ENCODE results near the gene PRRX2.
"Not testable (repeated sequence)": the region's sequence is repeated elsewhere in the genome, so short reads cannot be mapped to it uniquely, and the experiment has no call there.

The PRRX2 gene

DNA sequence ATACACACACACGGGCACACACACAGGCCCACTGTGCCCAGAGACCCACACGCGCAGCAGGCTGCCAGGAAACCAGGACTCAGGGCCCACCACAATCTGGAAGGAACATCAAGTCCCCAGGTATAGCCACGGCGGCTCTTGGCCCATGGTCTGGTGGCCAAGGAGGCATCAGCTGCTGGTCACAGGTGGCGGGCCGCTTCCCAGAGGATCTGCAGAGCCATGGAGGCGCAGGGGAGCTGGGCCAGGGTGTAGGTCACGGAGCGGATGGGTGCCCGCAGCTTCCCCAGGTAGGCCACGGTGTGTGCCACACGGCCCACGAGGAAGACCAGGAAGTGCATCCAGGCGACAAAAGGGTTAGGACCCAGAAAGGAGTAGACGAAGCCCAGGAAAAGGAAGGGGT lies 74.0 kb downstream of the PRRX2 start:
- DNase-seq, result no peak

DNA sequence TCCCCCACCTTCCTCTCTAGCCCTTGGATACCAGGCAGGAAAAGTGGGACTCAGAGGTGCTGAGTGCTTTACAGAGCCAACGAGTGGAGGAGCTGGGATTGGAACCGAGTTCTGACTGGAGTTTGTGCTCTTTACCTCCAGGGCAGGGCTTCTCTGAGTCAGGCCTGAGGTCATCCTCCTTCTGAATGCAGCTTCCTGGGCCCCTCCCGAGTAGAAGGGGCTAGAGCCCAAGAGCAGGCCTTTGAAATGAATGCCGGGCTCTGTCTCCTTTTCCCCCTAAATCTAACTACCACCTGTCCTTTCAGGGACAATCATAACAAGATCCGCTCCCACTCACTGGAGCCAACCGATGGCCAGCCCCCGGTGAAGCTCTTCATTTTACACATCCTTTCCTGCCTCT lies 74.7 kb downstream of the PRRX2 start:
- no peak for DNase-seq

DNA sequence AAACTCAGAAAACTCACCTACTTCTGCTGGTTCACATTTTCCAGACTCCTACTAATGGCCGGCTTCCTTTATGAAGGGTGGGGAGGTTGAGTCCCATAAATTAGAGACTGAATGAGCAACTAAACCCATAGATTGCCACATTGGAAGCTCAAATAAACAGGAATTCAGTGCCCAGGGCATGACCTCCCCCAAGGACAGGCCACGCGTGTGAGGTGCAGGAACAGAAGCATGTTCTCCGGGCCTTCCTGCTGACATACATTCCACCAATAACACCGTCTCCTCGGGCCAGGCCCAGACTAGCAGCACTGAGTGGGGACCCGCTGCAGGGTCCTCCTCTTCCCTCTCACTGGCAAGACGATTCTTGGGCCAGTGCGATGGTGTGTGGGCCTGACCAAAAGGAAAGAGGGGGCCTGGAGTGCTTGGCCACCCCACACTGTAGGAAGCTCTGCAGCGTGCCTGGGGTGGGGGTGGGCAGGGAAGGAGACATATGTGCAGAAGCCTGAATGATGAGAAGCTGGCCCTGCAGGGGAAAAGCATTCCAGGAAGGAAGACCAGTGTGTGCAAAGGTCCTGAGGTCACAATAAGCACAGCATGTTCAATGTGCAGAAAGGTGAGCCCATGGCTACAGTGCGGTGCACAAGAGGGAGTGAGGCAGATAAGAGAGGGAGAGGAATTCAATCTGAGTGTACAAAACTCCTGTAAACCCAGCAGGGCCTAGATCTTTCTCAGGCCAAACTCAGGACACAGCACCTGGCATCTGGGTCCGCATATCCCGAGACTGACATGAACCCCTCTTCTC lies 75.4 kb downstream of the PRRX2 start:
- DNase-seq, result no peak

DNA sequence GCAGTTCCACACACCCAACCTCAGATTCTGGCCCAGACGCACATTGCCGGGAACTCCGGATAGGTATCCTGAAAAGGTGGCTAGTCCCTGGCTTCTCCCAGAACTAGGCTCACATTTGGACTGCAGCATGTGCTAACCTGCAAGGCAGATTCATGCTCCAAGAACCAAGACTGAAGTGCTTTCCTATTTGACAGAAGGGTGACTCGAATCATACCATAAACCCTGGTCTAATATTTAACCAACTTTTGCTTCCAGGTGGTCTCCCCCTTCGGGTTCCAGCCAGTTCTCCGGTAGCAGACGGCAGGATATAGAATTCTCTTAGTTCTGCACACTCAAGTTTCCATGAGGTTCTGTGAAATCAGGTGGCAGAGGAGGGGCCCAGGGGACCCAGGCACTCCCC lies 79.8 kb downstream of the PRRX2 start:
- no peak for DNase-seq

DNA sequence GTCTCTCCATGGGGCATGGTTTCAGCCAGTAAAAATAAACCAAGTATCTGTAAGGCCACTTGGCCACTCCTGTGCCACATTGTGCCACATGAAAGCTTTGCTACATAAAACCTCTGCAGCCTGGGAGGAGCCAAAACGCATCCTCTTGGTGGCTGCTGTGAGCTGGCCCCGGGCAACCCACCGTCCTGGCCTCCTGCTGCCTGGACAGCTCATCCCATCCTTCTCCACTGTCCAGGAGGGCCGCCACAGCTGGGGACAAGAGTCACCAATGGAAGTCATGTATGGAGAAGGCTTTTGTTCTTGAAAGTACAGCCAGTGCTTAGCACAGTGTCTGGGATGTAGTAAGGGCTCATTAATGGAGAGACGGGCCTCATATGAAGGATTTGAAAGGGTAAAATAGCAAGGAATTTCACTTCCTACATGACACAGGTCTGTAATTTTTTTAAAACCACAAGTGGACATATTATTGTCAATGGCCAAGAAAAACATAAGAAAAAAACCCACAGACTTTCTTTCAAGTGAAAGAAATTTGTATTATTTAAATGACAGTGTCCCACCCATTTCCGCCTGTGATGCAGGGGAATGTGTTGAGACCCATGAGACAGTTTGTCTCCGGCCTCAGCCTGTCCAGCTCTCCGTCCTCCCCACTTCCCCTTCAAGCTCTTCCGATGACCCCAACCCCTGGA lies 80.8 kb downstream of the PRRX2 start:
- DNase-seq, result no peak

DNA sequence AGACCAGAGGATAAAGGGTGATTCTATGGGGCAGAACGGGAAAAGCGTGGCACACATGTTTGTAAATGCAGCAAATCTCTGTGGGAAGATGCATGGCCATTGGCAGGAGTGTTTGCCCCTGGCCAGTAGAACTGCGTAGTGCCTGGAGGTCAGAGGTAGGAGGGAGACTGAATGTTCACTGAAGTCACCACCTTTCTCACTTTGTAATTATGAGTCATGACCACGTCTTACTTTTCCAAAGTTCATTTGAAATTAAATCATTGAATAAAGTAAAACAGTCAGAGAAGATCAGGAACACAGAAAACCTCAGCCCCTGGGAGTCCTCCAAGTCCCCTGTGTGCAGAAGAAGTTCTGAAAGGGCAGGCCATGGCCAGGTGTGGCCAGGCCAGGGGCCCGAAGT lies 82.8 kb downstream of the PRRX2 start:
- no peak for DNase-seq

DNA sequence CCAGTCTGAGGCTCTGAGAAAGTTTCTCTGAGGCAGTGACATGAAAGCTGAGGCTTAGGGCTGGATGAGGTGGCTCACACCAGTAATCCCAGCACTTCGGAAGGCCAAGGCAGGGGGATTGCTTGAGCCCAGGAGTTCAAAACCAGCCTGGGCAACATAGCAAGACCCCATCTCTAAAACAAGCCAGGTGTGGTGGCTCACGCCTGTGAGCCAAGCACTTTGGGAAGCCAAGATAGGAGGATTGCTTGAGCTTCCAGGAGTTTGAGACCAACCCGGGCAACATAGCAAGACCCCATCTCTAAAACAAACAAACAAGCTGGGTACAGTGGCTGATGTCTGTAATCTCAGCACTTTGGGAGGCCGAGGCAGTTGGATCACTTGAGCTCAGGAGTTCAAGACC lies 83.6 kb downstream of the PRRX2 start:
- not testable (repeated sequence) for DNase-seq

DNA sequence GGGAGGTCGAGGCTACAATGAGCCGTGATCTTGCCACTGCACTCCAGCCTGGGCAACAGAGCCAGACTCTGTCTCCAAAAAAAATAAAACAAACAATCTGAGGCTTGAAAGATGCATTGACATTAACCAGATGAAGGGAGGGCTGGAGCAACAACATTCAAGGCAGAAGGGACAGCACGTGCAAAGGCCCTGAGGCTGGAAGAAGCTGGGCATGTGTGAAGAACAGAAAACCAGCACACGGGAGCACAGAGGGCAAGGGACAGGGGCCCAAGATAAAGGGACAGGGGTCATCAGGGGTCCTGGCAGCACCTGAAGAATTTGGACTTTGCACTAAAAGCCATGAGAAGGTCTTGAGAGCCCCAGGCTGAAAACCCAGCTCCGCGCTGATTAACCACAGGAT lies 84.1 kb downstream of the PRRX2 start:
- DNase-seq, result no peak

DNA sequence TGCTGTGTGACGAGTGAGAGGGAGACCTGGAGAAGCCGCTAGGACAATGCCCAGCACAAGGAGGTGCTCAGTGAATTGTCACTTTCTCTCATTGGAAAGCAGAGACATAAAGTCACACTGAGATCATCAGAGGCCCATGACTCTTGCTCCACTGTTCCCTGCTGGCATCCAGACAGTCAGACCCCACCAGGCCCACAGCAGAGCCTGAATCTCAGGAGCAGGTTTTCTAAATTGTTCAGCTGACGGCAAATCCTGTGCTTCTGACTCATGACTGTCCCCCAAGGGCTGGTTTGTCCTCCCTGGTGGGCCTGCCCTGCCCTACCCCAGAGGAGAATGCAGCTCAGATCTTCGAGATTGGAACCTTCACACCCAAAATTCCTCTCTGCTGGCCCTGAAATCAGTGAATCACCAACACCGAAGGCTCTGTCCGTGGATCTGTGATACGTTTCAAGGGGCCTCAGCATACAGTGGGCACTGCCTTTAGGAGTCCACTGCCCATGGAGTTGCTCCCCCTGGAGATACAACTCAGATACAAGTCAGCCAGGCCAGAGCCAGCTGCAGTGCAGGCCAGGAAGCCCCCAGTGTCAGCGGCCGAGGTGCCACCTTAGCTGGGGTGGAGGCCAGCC lies 84.7 kb downstream of the PRRX2 start:
- no peak for DNase-seq

DNA sequence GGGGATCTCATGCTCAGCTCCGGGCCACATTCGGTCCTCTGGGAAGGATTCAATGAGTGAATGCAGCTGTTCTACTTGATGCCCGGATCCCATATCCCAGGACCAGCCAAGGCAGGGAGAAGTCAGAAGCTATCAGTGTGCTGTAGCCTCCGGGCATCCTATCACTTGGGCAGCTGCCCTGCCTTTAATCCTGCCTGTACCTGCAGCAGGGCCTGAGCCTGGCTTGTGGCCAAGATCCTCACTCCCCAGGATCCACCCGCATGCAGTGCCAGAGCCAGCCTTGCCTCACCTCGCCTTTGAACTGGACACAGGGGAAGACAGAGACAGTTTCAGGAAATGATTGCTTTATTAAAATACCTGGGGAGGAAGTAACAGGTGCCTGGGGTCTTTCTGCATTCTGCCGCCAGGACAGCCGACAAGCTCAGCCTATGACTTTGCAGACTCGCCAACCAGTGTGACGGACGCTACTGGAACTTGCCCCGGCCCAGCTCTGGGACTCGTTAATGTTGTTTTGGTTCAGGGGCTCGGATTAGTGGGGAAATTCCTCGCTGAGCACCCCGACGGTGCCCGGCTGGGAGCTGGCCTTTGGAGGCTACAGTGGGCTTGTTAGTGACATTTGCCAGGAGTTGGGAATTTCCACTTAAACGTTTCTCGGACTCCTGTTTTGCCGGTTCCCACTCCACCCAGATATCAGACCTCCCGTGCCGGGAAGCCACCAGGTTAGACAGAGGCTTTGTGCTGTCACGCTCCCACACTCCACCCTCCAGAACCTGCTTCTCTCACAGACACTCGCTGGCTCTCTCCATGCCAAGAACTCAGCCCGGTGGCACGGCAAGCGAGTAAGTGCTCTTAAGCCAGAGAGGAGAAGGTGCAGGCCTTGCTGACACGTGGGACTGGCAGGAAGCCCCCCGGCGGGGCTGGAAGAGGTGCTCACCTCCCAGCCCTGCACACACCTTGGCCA lies 86.7 kb downstream of the PRRX2 start:
- DNase-seq, result no peak

DNA sequence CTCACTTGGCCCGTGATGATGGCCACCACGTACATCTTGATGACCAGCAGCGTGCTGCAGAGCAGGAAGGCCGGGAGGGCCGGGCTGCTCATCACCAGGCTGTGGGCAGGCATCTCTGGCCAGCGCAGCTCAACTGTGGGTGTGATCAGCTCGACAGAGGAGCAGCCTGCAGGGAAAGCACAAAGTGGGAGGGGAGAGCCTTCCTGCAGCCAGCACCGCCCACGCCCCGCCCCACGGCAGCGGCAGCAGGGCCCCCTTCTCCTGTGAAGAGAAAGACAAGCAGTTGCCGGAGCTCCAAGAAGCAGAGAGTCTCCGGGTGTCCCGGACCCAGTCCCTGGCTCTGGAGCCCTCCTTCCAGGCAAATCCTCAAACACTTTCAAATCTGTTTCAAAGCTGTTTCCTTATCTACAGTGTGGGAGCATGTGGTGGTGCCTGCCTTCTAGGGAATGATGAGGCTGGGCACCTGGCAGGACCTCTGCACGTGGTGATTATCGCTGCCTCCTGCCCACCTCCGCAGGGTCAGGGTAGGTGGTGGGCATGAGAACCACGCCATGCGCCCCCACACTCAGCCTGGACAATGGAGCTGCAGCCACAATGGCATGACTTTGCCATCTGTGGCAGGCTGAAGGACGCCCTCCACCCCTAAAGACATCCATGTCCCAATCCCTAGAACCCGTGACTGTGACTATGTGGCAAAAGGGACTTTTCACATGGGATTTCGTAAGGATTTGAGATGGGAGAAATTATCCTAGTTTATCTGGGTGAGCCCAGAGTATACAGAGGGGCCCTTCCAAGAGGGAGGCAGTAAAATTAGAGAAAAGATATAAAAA lies 87.7 kb downstream of the PRRX2 start, which contains the start of gene PTGES:
Gene PTGES, minus strand, starts transcription at position 143 of the 830 bp plus-strand sequence. Its CDS starts 30 bp downstream, at position 113.
- DNase-seq, result peak; percentile 49

DNA sequence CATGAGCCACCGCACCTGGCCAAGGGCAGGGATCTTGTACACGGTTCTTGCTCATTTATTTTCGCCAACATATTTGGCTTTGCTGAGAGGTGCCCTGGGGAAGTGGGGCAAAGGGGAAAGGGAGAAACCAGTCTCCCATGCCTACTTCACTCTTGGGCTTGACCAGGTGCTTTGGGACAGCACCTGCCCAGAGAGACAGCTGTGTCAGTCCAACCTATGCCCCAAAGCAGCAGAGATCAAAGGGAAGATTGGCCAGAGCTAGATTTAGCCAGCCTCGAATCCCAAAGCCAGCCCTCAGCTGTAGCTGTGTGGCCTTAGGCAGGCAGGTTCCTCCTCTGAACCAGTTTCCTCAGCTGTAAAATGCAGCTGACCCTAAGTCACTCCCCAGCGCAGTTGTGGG lies 89.7 kb downstream of the PRRX2 start:
- no peak for DNase-seq

DNA sequence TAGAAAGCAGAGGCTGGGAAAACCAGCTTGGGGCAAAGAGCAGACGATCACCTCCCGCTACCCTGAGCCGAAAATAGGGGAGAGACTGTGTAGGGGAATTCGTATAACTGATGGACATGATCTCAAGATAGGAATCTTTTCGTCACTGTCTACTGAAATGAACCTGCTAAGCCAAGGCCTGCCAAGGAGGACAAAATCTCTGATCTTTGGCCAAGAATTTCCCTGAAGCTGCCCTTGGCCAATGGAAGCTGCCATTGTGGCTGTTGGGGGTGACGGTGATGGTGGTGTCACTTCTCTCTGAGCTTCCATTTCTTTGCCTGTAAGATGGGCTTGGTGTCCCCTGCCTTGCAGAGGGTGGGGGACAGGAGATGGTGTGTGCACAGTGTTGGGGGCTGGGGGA lies 90.7 kb downstream of the PRRX2 start:
- no peak for DNase-seq

DNA sequence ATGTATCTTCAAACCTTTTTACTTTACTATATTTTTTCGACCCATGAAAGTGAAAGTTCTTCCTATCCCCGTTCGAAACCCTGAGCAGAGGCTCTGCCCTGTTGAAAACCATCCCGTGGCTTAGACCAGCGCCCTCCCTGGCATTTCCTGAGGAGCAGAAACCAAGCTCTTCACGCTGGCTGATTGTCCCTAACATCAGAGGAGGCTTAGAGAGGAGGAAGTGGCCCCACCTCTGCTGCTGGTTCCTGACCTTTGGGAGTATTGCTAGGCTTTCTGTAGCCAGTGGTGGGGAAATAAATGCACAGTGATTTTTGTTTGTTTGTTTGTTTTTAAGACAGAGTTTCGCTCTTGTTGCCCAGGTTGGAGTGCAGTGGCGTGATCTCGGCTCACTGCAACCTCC lies 91.6 kb downstream of the PRRX2 start:
- DNase-seq, result no peak

DNA sequence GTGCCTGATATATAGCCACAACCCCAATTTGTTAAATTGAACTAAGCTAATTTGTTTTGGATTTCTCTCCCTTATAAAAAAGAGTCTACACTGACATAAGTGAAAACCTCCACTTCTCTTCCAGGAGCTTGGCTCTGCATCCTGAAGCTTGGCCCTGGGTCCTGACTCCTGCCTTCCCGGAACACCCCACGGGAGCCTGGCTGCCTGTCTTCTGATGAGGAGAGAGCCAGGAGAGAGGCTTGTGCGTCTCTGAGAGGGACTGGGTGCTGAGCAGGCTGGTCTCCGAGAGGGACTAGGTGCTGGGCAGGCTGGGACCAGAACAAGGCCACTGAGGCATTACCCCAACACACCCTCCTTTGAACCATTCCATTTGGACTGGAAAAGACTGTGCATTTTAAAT lies 93.9 kb downstream of the PRRX2 start:
- no peak for DNase-seq

DNA sequence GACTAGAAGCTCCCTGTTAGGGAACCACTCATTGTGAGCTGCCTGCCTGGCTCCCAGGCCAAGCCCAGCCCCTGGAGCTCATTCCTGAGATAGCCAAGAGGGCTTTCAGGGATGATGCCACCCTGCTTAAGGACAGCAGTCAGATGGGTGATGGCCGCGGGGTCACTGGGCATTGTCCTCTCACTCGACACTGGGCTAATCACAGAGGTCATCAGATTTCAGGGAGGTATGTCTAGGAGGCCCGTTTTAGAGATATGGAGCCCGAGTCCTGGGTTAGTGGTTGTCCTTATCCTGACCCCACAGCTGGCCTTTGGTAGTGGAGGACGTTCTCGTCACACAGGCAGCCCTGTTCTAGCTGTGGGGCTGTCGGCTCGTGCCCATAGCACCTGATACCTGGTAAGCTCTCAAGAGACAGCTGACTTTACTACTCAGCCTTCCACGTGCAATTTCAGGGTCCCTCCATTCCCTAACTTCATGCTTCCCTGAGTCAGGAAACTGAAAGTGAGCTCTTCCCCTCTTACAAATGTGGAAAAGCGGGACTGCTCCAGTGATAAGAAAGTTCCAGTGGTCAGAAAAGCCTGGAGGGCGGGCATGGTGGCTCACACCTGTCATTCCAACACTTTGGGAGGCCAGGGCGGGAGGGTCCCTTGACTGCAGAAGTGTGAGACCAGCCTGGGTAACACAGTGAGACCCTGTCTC lies 94.5 kb downstream of the PRRX2 start:
- DNase-seq, result no peak

DNA sequence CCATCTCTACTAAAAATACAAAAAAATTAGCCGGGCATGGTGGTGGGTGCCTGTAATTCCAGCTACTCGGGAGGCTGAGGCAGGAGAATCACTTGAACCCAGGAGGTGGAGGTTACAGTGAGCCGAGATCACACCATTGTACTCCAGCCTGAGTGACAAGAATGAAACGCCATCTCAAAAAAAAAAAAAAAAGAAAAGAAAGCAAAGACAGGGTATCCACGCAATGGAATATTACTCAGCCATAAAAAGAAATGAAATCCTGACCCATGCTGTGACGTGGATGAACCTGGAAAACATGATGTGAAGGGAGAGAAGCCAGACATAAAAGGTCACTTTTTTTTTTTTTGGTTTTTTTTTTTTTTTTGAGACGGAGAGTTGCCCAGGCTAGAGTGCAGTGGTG lies 95.3 kb downstream of the PRRX2 start:
- DNase-seq, result not testable (repeated sequence)

DNA sequence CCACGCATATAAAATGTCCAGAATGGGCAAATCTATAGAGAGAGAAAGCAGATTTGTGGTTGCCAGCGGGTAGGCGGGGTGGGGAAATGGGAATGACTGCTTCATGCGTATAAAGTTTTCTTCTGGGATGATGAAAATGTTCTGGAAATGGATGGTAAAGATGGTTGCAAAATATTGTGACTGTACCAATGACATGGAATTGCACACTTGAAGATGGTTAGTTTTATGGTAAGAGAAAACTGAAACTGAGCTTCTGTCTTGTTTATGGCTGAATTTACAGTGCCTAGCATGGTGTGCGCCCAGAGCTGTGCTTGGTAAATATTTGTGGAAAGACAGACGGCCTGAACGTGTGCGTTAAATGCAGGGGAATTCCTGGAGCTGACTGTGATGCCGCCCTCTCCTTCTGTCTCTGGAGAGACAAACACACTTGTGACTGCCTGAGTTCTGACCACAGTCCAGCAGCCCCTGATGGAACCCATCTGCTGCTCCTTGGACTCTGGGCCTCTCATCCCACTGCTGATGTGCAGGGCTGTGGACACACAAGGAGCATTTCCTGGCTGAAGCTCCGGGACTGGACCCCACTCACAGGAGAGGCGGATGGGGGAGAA lies 96.0 kb downstream of the PRRX2 start:
- no peak for DNase-seq

DNA sequence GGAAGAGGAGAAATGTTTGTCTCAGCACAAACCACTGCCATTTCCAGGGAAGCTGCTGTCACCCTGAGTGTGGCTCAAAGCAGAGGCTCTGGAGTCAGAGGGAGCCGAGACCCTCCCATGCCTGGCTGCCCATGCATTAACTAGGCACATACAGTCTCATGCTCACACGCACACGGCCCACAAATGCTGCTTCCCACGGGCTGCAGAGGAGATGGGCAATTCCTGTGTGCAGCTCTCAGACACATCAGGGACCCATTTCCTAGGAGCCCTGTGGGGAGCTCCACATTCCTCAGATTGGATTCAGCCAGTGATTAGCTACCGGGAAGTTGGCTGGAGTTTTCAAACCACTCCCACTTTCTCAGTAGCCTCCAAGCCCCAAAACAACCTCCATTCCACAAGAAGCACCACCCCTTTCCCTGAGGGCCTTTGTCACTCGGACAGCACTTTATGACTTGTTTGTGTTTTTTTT lies 96.5 kb downstream of the PRRX2 start:
- no peak for DNase-seq

DNA sequence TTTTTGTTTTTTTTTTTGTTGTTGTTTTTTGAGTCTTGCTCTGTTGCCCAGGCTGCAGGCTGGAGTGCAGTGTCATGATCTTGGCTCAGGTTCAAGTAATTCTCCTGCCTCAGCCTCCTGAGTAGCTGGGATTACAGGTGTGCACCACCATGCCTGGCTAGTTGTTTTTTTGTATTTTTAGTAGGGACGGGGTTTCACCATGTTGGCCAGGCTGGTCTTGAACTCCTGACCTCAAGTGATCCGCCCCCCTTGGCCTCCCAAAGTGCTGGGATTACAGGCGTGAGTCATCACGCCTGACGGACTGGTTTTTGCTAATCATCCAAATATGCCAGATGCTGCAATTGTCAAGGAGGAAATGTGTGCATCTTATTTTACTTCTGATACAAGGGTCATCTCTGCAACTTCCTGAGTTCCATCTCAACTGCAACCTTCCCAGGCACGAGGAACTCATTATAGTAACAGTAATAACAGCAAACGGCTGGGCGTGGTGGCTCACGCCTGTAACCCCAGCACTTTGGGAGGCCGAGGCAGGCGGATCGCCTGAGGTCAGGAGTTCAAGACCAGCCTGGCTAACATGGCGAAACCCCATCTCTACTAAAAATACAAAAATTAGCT lies 97.0 kb downstream of the PRRX2 start:
- DNase-seq, result peak; percentile 8

All from CD4-positive, alpha-beta T cell treated with Interleukin-10 for 1 hour (primary cell).